Brain microvascular endothelial cell (primary cell): Measurements from ENCODE around the gene CCDC7.
A peak's percentile ranks its signal among the peaks of the same experiment; 100 is the strongest.
"Not testable (repeated sequence)": the region's sequence is repeated elsewhere in the genome, so short reads cannot be mapped to it uniquely, and the experiment has no call there.

Source experiments
- DNase-seq: peaks from one replicate; pipeline ENCODE4 v3.0.0-alpha.2; 2020
- H3K27ac ChIP-seq: fragments of 250-450 bp; sonication (Bioruptor Pico); 2 replicates; pipeline ENCODE4 v1.5.1; 2020; ENCODE audit warnings: mild to moderate bottlenecking, moderate library complexity
- H3K27me3 ChIP-seq: fragments of 250-450 bp; sonication (Bioruptor Pico); replicated peaks from 2 replicates; pipeline ENCODE4 v1.5.1; 2020; ENCODE audit warnings: mild to moderate bottlenecking
- H3K36me3 ChIP-seq: fragments of 250-450 bp; sonication (Bioruptor Pico); replicated peaks from 2 replicates; pipeline ENCODE4 v1.5.1; 2020; ENCODE audit warnings: mild to moderate bottlenecking
- H3K4me3 ChIP-seq: 2 replicates; pipeline ENCODE4 v1.5.1; 2011; ENCODE audit warnings: low read depth, mild to moderate bottlenecking, control low read depth, low read length, moderate library complexity
- in situ Hi-C: cut with HindIII; loops from 2 replicates; pipeline ENCODE4 v1.10.0; 2017; ENCODE audit warnings: low sequenced_read_pairs, low pct_ligation_motif_present
- TF ChIP-seq, protein P1 (sequence below): IDR thresholded peaks from 2 replicates; pipeline ENCODE4 v1.5.1; 2011; ENCODE audit warnings: low read depth, mild to moderate bottlenecking, moderate library complexity, low read length, control low read depth, inconsistent platforms; ENCODE audit errors: missing control alignments

Gene CCDC7

DNA sequence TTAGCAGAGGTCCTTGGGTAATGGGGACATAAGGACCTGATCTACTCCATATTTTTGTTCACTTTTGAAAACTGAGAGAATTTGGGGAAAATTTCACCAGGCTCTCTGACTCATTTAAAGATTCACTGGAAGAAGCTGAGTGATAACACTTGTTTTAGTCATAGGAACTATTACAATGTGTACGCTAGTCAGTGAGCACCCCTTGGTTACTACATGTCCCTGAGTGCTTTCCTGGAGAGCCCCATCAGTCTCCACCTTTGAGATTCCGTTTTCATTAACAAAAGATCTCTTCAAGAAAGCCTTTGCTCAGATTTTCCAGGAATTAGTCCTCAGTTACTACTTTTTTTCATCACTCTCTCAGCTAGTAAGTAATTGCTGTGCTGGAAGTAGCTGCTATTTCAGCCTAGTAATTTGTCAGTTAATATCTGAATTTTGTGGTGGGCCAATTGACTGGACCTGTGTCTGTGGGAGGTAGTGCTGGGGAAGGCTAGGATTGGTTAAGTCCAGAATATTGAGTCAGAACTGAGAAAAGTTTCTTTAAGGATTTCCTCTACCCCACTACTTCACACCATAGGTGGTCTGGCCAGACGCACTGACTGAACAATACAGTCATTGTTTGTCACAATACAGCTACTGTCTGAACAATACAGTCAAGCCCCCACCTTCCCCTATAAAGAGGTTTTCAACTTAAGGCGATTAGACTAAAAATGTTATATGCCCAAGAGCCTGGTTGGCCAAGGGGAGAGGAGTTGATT is 235.0 kb downstream of the CCDC7 start:
- H3K27ac ChIP-seq, result no peak overlapping the region
- DNase-seq, result no peak
- TF ChIP-seq, protein P1, sequence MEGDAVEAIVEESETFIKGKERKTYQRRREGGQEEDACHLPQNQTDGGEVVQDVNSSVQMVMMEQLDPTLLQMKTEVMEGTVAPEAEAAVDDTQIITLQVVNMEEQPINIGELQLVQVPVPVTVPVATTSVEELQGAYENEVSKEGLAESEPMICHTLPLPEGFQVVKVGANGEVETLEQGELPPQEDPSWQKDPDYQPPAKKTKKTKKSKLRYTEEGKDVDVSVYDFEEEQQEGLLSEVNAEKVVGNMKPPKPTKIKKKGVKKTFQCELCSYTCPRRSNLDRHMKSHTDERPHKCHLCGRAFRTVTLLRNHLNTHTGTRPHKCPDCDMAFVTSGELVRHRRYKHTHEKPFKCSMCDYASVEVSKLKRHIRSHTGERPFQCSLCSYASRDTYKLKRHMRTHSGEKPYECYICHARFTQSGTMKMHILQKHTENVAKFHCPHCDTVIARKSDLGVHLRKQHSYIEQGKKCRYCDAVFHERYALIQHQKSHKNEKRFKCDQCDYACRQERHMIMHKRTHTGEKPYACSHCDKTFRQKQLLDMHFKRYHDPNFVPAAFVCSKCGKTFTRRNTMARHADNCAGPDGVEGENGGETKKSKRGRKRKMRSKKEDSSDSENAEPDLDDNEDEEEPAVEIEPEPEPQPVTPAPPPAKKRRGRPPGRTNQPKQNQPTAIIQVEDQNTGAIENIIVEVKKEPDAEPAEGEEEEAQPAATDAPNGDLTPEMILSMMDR, result no peak
- H3K4me3 ChIP-seq, result no peak overlapping the region
- no peaks in the 10 kb centered on the region for H3K36me3 ChIP-seq
- in situ Hi-C loops, result no loop called here
- H3K27me3 ChIP-seq, result no peaks in the 10 kb centered on the region

DNA sequence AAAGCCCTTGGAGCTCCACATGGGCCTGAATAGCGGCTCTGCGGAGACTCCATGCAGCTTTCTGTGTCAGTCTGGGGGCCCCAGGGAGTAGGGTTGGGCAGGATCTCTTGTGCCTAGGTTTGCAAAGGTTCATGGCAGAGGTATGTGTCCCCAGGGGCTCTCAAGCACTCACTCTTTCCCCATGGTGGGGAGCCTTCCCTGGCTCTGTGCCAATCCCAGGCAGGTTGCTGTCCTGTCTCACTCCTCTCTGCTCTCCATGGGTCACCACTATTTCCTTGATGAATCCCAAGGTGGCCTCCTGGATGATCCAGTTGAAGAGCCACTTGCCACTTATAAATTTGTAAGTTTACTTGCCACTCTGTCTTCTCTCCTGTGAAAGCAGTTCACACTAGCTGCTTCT is 238.4 kb downstream of the CCDC7 start:
- Histone ChIP-seq H3K36me3 (no peaks in the 10 kb centered on the region), H3K4me3 (no peak overlapping the region), H3K27ac (no peak overlapping the region), H3K27me3 (no peaks in the 10 kb centered on the region)
- TF ChIP-seq, protein P1, result no peak
- in situ Hi-C loops, result no loop called here
- DNase-seq, result no peak

DNA sequence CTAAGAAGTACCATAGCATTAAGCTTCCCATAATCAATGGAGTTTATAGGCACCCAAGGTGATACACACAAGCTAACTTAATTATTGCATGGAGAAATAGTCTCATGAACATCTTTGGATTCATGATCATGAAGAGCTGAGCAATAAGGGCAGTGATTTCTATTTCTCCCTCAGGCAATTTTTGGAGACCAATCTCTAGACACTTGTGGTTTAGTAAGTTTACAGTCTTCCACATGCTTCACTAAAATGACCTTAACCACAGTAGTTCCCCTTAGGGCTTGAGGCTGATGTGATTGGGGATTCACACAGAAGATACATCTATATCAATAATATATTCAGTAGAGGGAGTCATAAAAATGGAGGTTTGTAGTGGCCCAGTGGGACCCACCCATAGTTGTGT is 241.2 kb downstream of the CCDC7 start:
- H3K4me3 ChIP-seq, result no peak overlapping the region
- H3K36me3 ChIP-seq, result no peaks in the 10 kb centered on the region
- H3K27me3 ChIP-seq, result no peaks in the 10 kb centered on the region
- TF ChIP-seq, protein P1, result no peak
- in situ Hi-C loops, result no loop called here
- no peak for DNase-seq
- no peak overlapping the region for H3K27ac ChIP-seq

GRCh38 chr10:32687546-32687945 is 241.6 kb downstream of the CCDC7 start:
- H3K4me3 ChIP-seq, result no peak overlapping the region
- in situ Hi-C loops, result no loop called here
- H3K27me3 ChIP-seq, result no peaks in the 10 kb centered on the region
- no peak overlapping the region for H3K27ac ChIP-seq
- H3K36me3 ChIP-seq, result no peaks in the 10 kb centered on the region
- no peak for DNase-seq
- TF ChIP-seq, protein P1, result no peak

- no peak overlapping the region for H3K4me3 ChIP-seq
- H3K27ac ChIP-seq, result no peak overlapping the region
- TF ChIP-seq, protein P1, result no peak
- in situ Hi-C loops, result no loop called here
- H3K36me3 ChIP-seq, result no peaks in the 10 kb centered on the region
- no peaks in the 10 kb centered on the region for H3K27me3 ChIP-seq
- DNase-seq, result peak; percentile 61
Measured at GRCh38 chr10:32692174-32692573, 246.2 kb downstream of the CCDC7 start.

- no peak overlapping the region for H3K27ac ChIP-seq
- H3K27me3 ChIP-seq, result no peaks in the 10 kb centered on the region
- no peaks in the 10 kb centered on the region for H3K36me3 ChIP-seq
- DNase-seq, result no peak
- H3K4me3 ChIP-seq, result no peak overlapping the region
- in situ Hi-C loops, result no loop called here
- TF ChIP-seq, protein P1, result no peak
Measured at GRCh38 chr10:32693441-32693979, 247.6 kb downstream of the CCDC7 start.

DNA sequence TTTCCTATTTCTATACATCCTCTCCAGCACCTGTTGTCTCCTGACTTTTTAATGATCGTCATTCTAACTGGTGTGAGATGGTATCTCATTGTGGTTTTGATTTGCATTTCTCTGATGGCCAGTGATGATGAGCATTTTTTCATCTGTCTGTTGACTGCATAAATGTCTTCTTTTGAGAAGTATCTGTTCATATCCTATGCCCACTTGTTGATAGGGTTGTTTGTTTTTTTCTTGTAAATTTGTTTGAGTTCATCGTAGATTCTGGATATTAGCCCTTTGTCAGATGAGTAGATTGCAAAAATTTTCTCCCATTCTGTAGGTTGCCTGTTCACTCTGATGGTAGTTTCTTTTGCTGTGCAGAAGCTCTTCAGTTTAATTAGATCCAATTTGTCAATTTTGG is 253.7 kb downstream of the CCDC7 start:
- H3K27me3 ChIP-seq, DNase-seq, in situ Hi-C loops, H3K36me3 ChIP-seq, H3K4me3 ChIP-seq, H3K27ac ChIP-seq: not testable (repeated sequence)
